NCI-H526 treated with DMSO at 0.1 percent for 48 hours (cell line): ENCODE results near the gene FGF19.

Source experiments
- DNase-seq: peaks from one replicate; lab custom pipeline; 2025; lab: John Stamatoyannopoulos, UW

FGF19 gene

DNA sequence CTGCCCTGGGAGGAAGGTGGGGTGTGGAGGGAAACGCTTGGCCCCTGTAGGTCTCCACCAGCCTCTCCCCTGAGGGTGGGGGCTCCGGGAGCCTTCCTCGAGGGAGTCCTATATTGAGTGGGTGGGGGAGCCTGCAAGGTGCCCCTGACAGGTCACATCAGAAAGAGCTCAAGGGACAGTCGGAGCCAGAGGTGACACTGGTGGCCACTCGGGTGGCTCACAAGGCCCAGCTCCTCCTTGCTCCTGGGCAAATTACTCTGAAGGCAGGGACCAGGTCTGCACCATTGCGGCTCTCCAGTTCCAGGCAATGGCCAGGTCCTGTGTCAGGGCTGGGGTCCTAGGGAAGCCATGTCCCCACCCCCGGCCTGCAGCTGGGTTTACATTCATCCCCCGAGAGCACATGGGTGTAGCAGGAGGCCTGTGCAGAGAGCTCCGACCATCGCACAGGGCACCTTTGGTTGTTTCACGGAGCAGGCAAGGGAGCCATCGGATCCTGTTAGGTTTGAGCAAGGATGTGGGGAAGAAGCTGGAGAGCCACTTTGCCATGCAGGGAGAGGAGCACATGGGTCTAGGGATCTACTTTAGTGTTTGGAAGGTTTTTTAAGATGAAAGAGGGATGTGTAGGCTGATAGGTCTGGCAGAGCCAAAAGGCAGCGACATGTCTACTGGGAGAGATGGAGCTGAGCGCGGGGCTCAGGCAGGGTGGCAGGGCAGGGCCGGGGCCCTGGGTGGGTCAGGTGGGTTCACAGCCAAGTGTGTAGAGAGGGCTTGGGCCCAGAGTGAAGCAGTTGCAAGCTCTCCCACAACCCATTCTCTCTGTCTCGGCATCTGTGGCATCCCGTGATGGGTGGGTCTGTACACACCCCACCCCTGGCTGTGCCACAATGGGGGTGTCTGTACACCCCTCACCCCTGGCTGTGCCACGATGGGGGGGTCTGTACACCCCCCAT, 48.1 kb downstream of the FGF19 start:
- no peak for DNase-seq

DNA sequence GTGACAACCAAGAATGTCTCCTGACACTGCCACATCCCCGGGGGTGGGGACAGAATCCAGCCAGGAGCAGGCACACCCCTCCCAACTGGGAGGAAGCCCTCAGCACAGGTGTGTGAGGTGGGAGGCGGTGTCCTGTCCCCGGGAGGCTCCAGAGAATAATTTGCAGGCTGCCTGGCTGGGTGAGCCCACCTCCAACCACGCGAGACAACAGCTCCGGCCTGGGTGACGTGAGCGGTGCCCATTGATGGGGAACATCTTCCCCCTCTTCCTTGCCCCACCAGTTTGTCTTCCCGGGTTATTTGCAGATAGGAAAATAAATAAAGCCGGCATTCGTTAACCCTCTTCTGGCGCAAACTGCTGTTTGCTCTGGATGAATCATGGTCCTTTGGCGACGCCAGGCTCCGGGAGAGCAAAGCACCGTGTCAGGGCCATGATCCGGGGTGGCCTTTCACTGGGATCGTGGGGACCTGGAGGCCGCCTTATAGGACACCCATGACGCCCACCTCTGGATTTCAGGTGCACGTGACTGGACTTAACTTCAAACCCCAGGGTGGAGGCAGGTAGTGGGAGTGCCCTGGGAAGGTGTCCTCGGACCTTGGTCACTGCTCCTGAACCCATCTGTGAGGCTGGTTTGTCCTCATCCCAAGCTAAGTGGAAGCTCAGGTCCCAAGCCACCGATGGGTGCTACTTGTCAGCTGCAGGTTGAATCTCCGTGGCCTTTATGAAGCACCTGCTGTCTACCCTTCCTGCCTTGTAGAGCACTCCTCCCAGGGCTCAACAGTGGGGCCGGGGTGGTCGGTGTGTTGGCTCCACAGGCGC, 49.0 kb downstream of the FGF19 start:
- peak; percentile 42 for DNase-seq

DNA sequence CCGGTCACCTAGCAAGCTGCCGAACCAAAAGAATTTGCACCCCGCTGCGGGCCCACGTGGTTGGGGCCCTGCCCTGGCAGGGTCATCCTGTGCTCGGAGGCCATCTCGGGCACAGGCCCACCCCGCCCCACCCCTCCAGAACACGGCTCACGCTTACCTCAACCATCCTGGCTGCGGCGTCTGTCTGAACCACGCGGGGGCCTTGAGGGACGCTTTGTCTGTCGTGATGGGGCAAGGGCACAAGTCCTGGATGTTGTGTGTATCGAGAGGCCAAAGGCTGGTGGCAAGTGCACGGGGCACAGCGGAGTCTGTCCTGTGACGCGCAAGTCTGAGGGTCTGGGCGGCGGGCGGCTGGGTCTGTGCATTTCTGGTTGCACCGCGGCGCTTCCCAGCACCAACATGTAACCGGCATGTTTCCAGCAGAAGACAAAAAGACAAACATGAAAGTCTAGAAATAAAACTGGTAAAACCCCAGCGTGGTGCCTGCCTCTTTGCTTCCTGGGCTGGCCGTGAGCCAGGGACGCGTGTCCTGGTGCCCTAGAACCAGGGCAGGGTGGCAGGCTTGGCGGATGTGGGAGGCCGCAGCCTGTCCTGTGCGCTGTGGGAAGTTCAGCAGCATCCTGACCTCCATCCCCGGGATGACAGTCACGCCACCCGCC, 49.7 kb downstream of the FGF19 start:
- no peak for DNase-seq

DNA sequence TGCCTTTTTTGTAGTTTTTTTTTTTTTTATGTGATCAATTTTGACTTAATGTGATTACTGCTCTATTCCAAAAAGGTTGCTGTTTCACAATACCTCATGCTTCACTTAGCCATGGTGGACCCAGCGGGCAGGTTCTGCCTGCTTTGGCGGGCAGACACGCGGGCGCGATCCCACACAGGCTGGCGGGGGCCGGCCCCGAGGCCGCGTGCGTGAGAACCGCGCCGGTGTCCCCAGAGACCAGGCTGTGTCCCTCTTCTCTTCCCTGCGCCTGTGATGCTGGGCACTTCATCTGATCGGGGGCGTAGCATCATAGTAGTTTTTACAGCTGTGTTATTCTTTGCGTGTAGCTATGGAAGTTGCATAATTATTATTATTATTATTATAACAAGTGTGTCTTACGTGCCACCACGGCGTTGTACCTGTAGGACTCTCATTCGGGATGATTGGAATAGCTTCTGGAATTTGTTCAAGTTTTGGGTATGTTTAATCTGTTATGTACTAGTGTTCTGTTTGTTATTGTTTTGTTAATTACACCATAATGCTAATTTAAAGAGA, 50.3 kb downstream of the FGF19 start:
- no peak for DNase-seq

DNA sequence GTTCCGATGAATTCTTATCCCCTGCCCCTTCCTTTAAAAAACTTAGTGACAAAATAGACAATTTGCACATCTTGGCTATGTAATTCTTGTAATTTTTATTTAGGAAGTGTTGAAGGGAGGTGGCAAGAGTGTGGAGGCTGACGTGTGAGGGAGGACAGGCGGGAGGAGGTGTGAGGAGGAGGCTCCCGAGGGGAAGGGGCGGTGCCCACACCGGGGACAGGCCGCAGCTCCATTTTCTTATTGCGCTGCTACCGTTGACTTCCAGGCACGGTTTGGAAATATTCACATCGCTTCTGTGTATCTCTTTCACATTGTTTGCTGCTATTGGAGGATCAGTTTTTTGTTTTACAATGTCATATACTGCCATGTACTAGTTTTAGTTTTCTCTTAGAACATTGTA, 50.8 kb downstream of the FGF19 start:
- no peak for DNase-seq

DNA sequence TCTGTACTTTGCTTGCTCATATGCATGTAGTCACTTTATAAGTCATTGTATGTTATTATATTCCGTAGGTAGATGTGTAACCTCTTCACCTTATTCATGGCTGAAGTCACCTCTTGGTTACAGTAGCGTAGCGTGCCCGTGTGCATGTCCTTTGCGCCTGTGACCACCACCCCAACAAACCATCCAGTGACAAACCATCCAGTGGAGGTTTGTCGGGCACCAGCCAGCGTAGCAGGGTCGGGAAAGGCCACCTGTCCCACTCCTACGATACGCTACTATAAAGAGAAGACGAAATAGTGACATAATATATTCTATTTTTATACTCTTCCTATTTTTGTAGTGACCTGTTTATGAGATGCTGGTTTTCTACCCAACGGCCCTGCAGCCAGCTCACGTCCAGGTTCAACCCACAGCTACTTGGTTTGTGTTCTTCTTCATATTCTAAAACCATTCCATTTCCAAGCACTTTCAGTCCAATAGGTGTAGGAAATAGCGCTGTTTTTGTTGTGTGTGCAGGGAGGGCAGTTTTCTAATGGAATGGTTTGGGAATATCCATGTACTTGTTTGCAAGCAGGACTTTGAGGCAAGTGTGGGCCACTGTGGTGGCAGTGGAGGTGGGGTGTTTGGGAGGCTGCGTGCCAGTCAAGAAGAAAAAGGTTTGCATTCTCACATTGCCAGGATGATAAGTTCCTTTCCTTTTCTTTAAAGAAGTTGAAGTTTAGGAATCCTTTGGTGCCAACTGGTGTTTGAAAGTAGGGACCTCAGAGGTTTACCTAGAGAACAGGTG, 51.8 kb downstream of the FGF19 start:
- no peak for DNase-seq

DNA sequence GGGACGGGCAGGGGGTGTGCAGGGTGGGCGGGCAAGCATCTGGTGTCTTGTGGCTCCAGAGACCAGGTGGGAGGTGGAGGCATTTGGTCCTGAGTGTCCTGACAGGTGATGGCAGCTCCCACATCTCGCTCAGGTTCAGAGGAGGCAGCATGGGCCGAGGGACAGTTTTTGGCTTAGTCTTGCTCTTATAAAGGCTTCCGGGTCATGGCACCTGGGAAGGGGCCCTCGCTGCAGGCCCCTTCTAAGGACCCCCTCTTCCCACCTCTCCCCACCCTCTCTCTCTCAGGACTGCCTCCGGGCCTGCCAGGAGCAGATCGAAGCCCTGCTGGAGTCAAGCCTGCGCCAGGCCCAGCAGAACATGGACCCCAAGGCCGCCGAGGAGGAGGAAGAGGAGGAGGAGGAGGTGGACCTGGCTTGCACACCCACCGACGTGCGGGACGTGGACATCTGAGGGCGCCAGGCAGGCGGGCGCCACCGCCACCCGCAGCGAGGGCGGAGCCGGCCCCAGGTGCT, 52.9 kb downstream of the FGF19 start:
- DNase-seq, result no peak

DNA sequence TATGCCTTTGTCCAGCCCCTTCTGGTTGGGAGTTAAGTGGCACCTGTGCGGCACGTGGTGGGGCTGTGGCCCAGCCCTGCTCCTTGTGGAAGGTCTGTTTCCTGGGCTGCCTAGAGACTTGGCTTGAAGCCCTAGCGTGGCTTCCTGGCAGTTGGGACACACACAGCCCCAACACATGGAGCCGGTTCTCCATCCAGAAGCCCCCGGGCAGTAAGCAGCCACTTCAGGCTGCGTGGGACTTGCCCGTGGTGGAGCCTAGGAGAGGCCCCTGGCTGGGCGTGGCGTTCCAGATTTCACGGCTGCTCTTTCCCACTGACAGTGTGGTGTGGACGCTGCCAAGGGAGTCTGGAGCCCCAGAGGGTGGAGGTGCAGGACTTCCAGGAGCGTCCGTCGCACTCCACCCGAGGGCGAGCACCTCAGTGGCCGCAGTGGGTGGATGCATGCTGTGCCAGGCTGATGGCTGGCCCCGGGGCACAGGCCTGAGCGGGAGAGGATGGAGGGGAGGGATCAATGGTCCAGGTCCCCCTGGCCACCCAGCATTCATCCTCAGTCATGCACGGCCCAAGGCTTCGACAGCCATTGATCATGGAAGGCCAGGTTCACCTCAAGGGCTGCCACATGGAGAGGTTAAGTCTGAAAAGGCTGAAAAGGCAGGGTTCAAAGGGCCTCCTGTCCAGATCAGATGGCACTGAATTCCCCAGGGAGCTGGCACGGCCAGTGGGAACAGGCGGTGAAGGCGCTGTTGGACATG, 53.6 kb downstream of the FGF19 start:
- DNase-seq, result no peak

DNA sequence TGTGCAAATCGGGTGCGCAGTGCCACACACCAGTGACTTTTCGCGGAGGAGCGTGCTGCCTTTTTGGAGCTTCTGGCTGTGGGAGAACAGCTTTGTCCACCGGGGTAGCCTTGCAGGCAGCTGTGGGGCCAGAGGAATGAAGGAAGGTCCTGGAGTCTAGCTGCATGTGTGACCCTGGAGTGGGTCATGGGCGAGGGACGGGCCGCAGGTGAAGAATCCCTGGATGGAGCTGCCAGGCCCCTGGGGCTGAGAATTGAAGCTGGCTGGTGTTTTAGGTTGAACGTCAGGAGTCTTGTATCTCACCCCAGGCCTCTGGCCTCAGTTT, 54.3 kb downstream of the FGF19 start:
- no peak for DNase-seq

DNA sequence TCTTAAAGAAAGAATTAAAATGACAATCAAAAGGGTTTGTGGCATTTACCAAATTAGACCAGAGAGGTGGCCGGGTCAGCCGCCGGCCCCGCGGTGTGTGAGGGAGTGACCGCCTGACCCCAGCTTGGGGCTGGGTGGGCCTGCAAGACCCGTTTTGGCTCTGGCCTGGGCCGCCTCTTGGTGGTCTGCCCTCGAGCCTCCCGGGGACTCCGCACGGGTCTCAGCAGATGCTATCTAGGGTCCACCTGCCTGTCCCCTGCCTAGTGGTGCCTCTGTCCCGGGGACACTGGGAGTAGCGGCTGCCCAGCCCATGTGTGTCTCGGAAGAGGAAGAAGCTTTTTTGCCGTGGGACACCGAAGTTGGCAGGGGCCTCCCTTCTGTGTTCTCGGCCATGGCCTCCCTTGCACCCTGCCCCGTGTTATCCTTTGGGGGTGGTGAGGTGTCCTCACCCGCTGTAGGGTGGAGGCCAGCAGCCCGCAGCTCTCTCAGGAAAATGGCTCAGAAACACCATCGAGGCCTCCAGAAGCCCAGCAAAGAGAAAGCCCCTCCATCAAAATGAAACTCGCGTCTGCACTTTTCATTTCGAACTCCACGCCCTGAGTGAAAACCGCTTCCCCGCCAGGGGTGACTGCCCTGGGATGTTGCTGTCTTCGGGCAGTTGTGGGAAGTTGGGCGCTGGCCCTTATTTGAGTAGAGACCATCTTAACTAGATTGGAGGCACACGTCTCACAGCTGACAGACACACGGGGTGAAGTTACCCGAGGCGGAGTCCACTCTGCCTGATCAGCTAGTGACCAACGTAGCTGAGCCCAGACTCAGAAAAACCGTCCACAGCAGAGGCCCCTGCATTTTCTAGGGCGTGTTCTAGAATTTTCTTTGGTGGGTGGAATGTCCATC, 54.9 kb downstream of the FGF19 start:
- no peak for DNase-seq
